Erythroblast (primary cell): ENCODE measurements around the gene ZPR1.

Experiments
- GATA1 ChIP-seq: IDR thresholded peaks from 2 replicates; pipeline ENCODE4 v1.6.1; 2011; ENCODE audit warnings: low read depth, mild to moderate bottlenecking, control low read depth, low read length, moderate library complexity
- POLR2A ChIP-seq: IDR thresholded peaks from 2 replicates; pipeline ENCODE4 v1.6.1; 2011; ENCODE audit warnings: mild to moderate bottlenecking, low read length

- TF ChIP-seq POLR2A (no peak), GATA1 (no peak)
Measured at GRCh38 chr11:116777056-116777455, 10.8 kb downstream of the ZPR1 start.
